ENCODE measurements around the gene OTOF.

GRCh38 chr2:26409785-26410184 is 68.1 kb downstream of the OTOF start:
- no peak for TF ChIP-seq POLR2AphosphoS5 (IDR thresholded peaks at IDR 0.05; ENCODE audit: low read depth)
- no peak for TF ChIP-seq CTCF (conservative IDR thresholded peaks at IDR 0.05; ENCODE audit: low read depth in 2 of 2)
- TF ChIP-seq ETS1 (IDR thresholded peaks at IDR 0.05) = no peak

Data from GM23338 (cell line).